Keratinocyte (primary cell): ENCODE measurements around the gene TEX48. TPM values are rescaled to one million over a fixed set of nuclear protein-coding genes. Genes with fewer than 3 reads are reported as not detected.

Experiments used
- DNase-seq: peaks from one replicate; pipeline ENCODE4 v3.0.0-alpha.2; 2011; ENCODE audit warnings: low read depth, missing footprints, low spot score
- FAIRE-seq: peaks from 2 replicates; lab custom pipeline; 2011; peaks lifted over from hg19 to GRCh38; lab: Jason Lieb, UNC
- H2AFZ ChIP-seq: 2 replicates; pipeline ENCODE4 v1.6.0; 2012; ENCODE audit warnings: low read length, control low read depth, inconsistent platforms; ENCODE audit not compliant: control insufficient read depth
- H3K27ac ChIP-seq: 2 replicates; pipeline ENCODE4 v1.5.1; 2011; ENCODE audit warnings: low read length; ENCODE audit not compliant: control insufficient read depth, insufficient read depth
- H3K27me3 ChIP-seq: 3 replicates; pipeline ENCODE4 v1.6.0; 2011; ENCODE audit warnings: low read length; ENCODE audit not compliant: control insufficient read depth, insufficient read depth; ENCODE audit errors: extremely low read depth
- H3K36me3 ChIP-seq, 2 experiments: 2 replicates in 1 of 2; 3 replicates in 1 of 2; pipeline ENCODE4 v1.5.1; 2011; ENCODE audit warnings: low read length in 2 of 2, mild to moderate bottlenecking in 1 of 2; ENCODE audit not compliant: control insufficient read depth in 2 of 2, insufficient read depth in 2 of 2; ENCODE audit errors: extremely low read depth in 1 of 2
- H3K4me1 ChIP-seq: 3 replicates; pipeline ENCODE4 v1.5.1; 2011; ENCODE audit warnings: low read length; ENCODE audit not compliant: control insufficient read depth, insufficient read depth; ENCODE audit errors: extremely low read depth
- H3K4me2 ChIP-seq: 3 replicates; pipeline ENCODE4 v1.6.0; 2011; ENCODE audit warnings: low read depth, low read length; ENCODE audit not compliant: control insufficient read depth, insufficient read depth; ENCODE audit errors: extremely low read depth
- H3K4me3 ChIP-seq, 3 experiments: fragments of 200-600 bp in 1 of 3; sonication (generic) in 1 of 3; 2 replicates in 2 of 3; 3 replicates in 1 of 3; pipeline ENCODE4 v1.5.1; 2011 to 2016; ENCODE audit warnings: low read length in 3 of 3, mild to moderate bottlenecking in 3 of 3, control low read depth in 2 of 3, inconsistent platforms in 1 of 3, low read depth in 1 of 3, mixed read lengths in 1 of 3, mixed run types in 1 of 3, moderate library complexity in 1 of 3; ENCODE audit not compliant: control insufficient read depth in 2 of 3, insufficient read depth in 2 of 3; ENCODE audit errors: extremely low read depth in 1 of 3
- H3K79me2 ChIP-seq: 2 replicates; pipeline ENCODE4 v1.6.0; 2012; ENCODE audit warnings: low read length; ENCODE audit not compliant: control insufficient read depth, insufficient read depth
- H3K9ac ChIP-seq: 3 replicates; pipeline ENCODE4 v1.6.0; 2011; ENCODE audit warnings: low read length; ENCODE audit not compliant: control insufficient read depth, insufficient read depth; ENCODE audit errors: extremely low read depth
- H3K9me1 ChIP-seq: 3 replicates; pipeline ENCODE4 v1.6.0; 2011; ENCODE audit warnings: low read length; ENCODE audit not compliant: control insufficient read depth, insufficient read depth; ENCODE audit errors: extremely low read depth
- H3K9me3 ChIP-seq: 2 replicates; pipeline ENCODE4 v1.5.1; 2012; ENCODE audit warnings: low read depth, low read length; ENCODE audit not compliant: control insufficient read depth
- H4K20me1 ChIP-seq: 3 replicates; pipeline ENCODE4 v1.6.0; 2011; ENCODE audit warnings: low read length; ENCODE audit not compliant: control insufficient read depth, insufficient read depth; ENCODE audit errors: extremely low read depth
- CTCF ChIP-seq, 3 experiments: IDR thresholded peaks in 1 of 3; conservative IDR thresholded peaks in 1 of 3; optimal IDR thresholded peaks in 1 of 3; 2 replicates in 2 of 3; 3 replicates in 1 of 3; pipeline versions ENCODE3 to v1.5.1; 2011; ENCODE audit warnings: low read length in 3 of 3, mild to moderate bottlenecking in 3 of 3, moderate library complexity in 2 of 3, control low read depth in 1 of 3, inconsistent platforms in 1 of 3; ENCODE audit not compliant: insufficient read depth in 2 of 3; ENCODE audit errors: extremely low read depth in 1 of 3
- EZH2 ChIP-seq: IDR thresholded peaks from one replicate; pipeline ENCODE4 v1.6.1; 2012; ENCODE audit warnings: inconsistent platforms, mild to moderate bottlenecking, low read length, moderate library complexity
- dilution Hi-C: fragments of 300-500 bp; cut with MboI; formaldehyde crosslinking; loops from one replicate; pipeline ENCODE4 v1.7.0; 2020; ENCODE audit warnings: low sequenced_read_pairs; ENCODE audit not compliant: extremely low pct_ligation_motif_present
- polyA plus RNA-seq, 5 experiments: library from polyadenylated mRNA; depleted of rRNA in 3 of 5; stranded (reverse) in 3 of 5; stranded (forward) in 1 of 5; unstranded in 1 of 5; fragments of >200 nt; gene quantifications; 1 replicate in 1 of 5; 2 replicates in 3 of 5; 3 replicates in 1 of 5; pipeline versions ENCODE4 v1.2.1 to v1.2.3, GENCODE V29; 2011 to 2012; ENCODE audit warnings: missing spikeins in 2 of 5, low read depth in 1 of 5, low replicate concordance in 1 of 5

Gene TEX48
- polyA plus RNA-seq, 1 donor (not counting 4 experiments of a cell fraction or from before 2014, with no cell fraction given), result not detected

- Histone ChIP-seq H3K79me2 (no peaks in the 10 kb centered on the region), H3K9ac (no peak overlapping the region), H4K20me1 (no peaks in the 10 kb centered on the region), H3K4me1 (no peaks in the 10 kb centered on the region), H3K9me1 (no peaks in the 10 kb centered on the region), H2AFZ (no peak overlapping the region), H3K27me3 (no peaks in the 10 kb centered on the region), H3K36me3 (peaks cover 0 to 9% of the 10 kb centered on the region in 2 experiments), H3K9me3 (no peaks in the 10 kb centered on the region), H3K27ac (no peak overlapping the region), H3K4me3 (no peak overlapping the region), H3K4me2 (no peak overlapping the region)
- DNase-seq, result no peak
- dilution Hi-C loops, result no loop called here
- TF ChIP-seq CTCF (optimal IDR thresholded peaks at IDR 0.05 in 1 of 3, IDR thresholded peaks at IDR 0.05 in 1 of 3, conservative IDR thresholded peaks at IDR 0.05 in 1 of 3; ENCODE audit: extremely low read depth in 1 of 3, insufficient read depth in 2 of 3, low read length in 3 of 3), result no peak
- no peak for TF ChIP-seq EZH2
- FAIRE-seq, result no peak
Measured at GRCh38 chr9:114641967-114642366, 40.0 kb downstream of the TEX48 start.

GRCh38 chr9:114638404-114638803 lies 43.6 kb downstream of the TEX48 start:
- H3K4me2 ChIP-seq, result no peak overlapping the region
- H3K9me1 ChIP-seq, result no peaks in the 10 kb centered on the region
- FAIRE-seq, result no peak
- no peak overlapping the region for H3K9ac ChIP-seq
- H3K79me2 ChIP-seq, result no peaks in the 10 kb centered on the region
- H3K27me3 ChIP-seq, result no peaks in the 10 kb centered on the region
- no peaks in the 10 kb centered on the region for H3K4me1 ChIP-seq
- no peaks in the 10 kb centered on the region for H4K20me1 ChIP-seq
- no peak for DNase-seq
- no peak overlapping the region for H2AFZ ChIP-seq
- no peaks in the 10 kb centered on the region for H3K9me3 ChIP-seq
- TF ChIP-seq EZH2 (no peak), CTCF (optimal IDR thresholded peaks at IDR 0.05 in 1 of 3, IDR thresholded peaks at IDR 0.05 in 1 of 3, conservative IDR thresholded peaks at IDR 0.05 in 1 of 3; ENCODE audit: extremely low read depth in 1 of 3, insufficient read depth in 2 of 3, low read length in 3 of 3) (no peak)
- peaks cover 4 to 8% of the 10 kb centered on the region in 2 experiments for H3K36me3 ChIP-seq
- dilution Hi-C loops, result no loop called here
- H3K27ac ChIP-seq, result no peak overlapping the region
- H3K4me3 ChIP-seq, result no peak overlapping the region
